ENCODE data around the gene PDE8A. TPM values are rescaled to one million over a fixed set of nuclear protein-coding genes. Genes with fewer than 3 reads are reported as not detected.

Gene PDE8A
- 8.5 TPM for total RNA-seq
- 23.0 TPM for polyA plus RNA-seq
- long read RNA-seq, donor 1: 0 reads
- long read RNA-seq, donor 2: 0 reads
- long read RNA-seq, donor 3, partial matches to known transcripts: 0 of 1 reads
- long read RNA-seq, donor 3, other reads (novel, unspliced or antisense): 0 of 1 reads
- long read RNA-seq, donor 4, partial matches to known transcripts: 0 of 1 reads
- long read RNA-seq, donor 4, other reads (novel, unspliced or antisense): 0 of 1 reads
- long read RNA-seq, donor 5, partial matches to known transcripts: 0 of 2 reads
- long read RNA-seq, donor 5, other reads (novel, unspliced or antisense): 0 of 2 reads
- long read RNA-seq, donor 6, partial matches to known transcripts: 0 of 1 reads
- long read RNA-seq, donor 6, other reads (novel, unspliced or antisense): 0 of 1 reads
- long read RNA-seq, donor 7, partial matches to known transcripts: 0 of 1 reads
- long read RNA-seq, donor 7, other reads (novel, unspliced or antisense): 0 of 1 reads
- long read RNA-seq, donor 8: 0 reads
- long read RNA-seq, donor 9, partial matches to known transcripts: 0 of 1 reads
- long read RNA-seq, donor 9, other reads (novel, unspliced or antisense): 0 of 1 reads
- long read RNA-seq, donor 10, partial matches to known transcripts: 0 of 1 reads
- long read RNA-seq, donor 10, other reads (novel, unspliced or antisense): 0 of 1 reads

GRCh38 chr15:84981711-84982300 is at the start of gene PDE8A:
Gene PDE8A (plus strand): TSS chr15:84981856. CDS start chr15:84982163, 307 bp downstream.
- peak in 3 of 9 donors; percentile 32 to 59 (median 49) for DNase-seq (ENCODE audit: low read depth in 6 of 9, low spot score in 9 of 9)
- WGBS: under 1% methylated on average over 95 of the region's 95 CpGs
- Histone ChIP-seq H3K27me3 (ENCODE audit: control insufficient read depth in 2 of 2, insufficient read depth in 1 of 2, low read length in 1 of 2) (peaks cover 25 to 43% of the 10 kb centered on the region in 2 donors), H3K9me3 (ENCODE audit: control insufficient read depth in 2 of 2, insufficient read depth in 1 of 2, low read length in 1 of 2) (peaks cover 0 to 3% of the 10 kb centered on the region in 2 donors), H3K4me3 (ENCODE audit: low read length in 2 of 2) (peak within 1 kb of the TSS; percentile 71 to 83), H3K36me3 (ENCODE audit: control insufficient read depth in 2 of 2, insufficient read depth in 2 of 2, low read length in 1 of 2) (no peaks in the 10 kb centered on the region), H3K27ac (ENCODE audit: low read depth in 1 of 2, low read length in 1 of 2) (peak within 1 kb of the TSS; percentile 94 to 95), H3K4me1 (ENCODE audit: control insufficient read depth in 2 of 2, insufficient read depth in 2 of 2, low read length in 2 of 2) (peaks cover 12 to 24% of the 10 kb centered on the region in 2 donors)

- Histone ChIP-seq H3K4me1 (ENCODE audit: control insufficient read depth in 2 of 2, insufficient read depth in 2 of 2, low read length in 2 of 2) (peaks cover 0 to 7% of the 10 kb centered on the region in 2 donors), H3K27ac (ENCODE audit: low read depth in 1 of 2, low read length in 1 of 2) (no peak overlapping the region), H3K36me3 (ENCODE audit: control insufficient read depth in 2 of 2, insufficient read depth in 2 of 2, low read length in 1 of 2) (peaks cover 0 to 4% of the 10 kb centered on the region in 2 donors), H3K9me3 (ENCODE audit: control insufficient read depth in 2 of 2, insufficient read depth in 1 of 2, low read length in 1 of 2) (no peaks in the 10 kb centered on the region), H3K4me3 (ENCODE audit: low read length in 2 of 2) (no peak overlapping the region), H3K27me3 (ENCODE audit: control insufficient read depth in 2 of 2, insufficient read depth in 1 of 2, low read length in 1 of 2) (no peaks in the 10 kb centered on the region)
- WGBS: 90% methylated on average over 21 of the region's 21 CpGs
- DNase-seq (ENCODE audit: low read depth in 6 of 9, low spot score in 9 of 9): no peak
Observed at GRCh38 chr15:84934942-84935729, 46.5 kb upstream of the PDE8A start.

GRCh38 chr15:84937144-84937543 is 44.5 kb upstream of the PDE8A start:
- peaks cover 0 to 2% of the 10 kb centered on the region in 2 donors for H3K27me3 ChIP-seq (ENCODE audit: control insufficient read depth in 2 of 2, insufficient read depth in 1 of 2, low read length in 1 of 2)
- H3K27ac ChIP-seq (ENCODE audit: low read depth in 1 of 2, low read length in 1 of 2): no peak overlapping the region
- peak; percentile 22 to 77 (median 40) for DNase-seq (ENCODE audit: low read depth in 6 of 9, low spot score in 9 of 9)
- 15% methylated on average over 5 of the region's 5 CpGs for WGBS
- peaks cover 0 to 4% of the 10 kb centered on the region in 2 donors for H3K36me3 ChIP-seq (ENCODE audit: control insufficient read depth in 2 of 2, insufficient read depth in 2 of 2, low read length in 1 of 2)
- no peak overlapping the region for H3K4me3 ChIP-seq (ENCODE audit: low read length in 2 of 2)
- H3K9me3 ChIP-seq (ENCODE audit: control insufficient read depth in 2 of 2, insufficient read depth in 1 of 2, low read length in 1 of 2): no peaks in the 10 kb centered on the region
- H3K4me1 ChIP-seq (ENCODE audit: control insufficient read depth in 2 of 2, insufficient read depth in 2 of 2, low read length in 2 of 2): peaks cover 0 to 7% of the 10 kb centered on the region in 2 donors

GRCh38 chr15:84938726-84939125 is 42.9 kb upstream of the PDE8A start:
- no peak overlapping the region for H3K27ac ChIP-seq (ENCODE audit: low read depth in 1 of 2, low read length in 1 of 2)
- 96% methylated on average over 1 of the region's 1 CpG for WGBS
- no peaks in the 10 kb centered on the region for H3K9me3 ChIP-seq (ENCODE audit: control insufficient read depth in 2 of 2, insufficient read depth in 1 of 2, low read length in 1 of 2)
- peaks cover 0 to 7% of the 10 kb centered on the region in 2 donors for H3K4me1 ChIP-seq (ENCODE audit: control insufficient read depth in 2 of 2, insufficient read depth in 2 of 2, low read length in 2 of 2)
- no peak for DNase-seq (ENCODE audit: low read depth in 6 of 9, low spot score in 9 of 9)
- H3K27me3 ChIP-seq (ENCODE audit: control insufficient read depth in 2 of 2, insufficient read depth in 1 of 2, low read length in 1 of 2): peaks cover 0 to 2% of the 10 kb centered on the region in 2 donors
- H3K36me3 ChIP-seq (ENCODE audit: control insufficient read depth in 2 of 2, insufficient read depth in 2 of 2, low read length in 1 of 2): peaks cover 0 to 4% of the 10 kb centered on the region in 2 donors
- H3K4me3 ChIP-seq (ENCODE audit: low read length in 2 of 2): no peak overlapping the region

GRCh38 chr15:84940399-84940798 is 41.3 kb upstream of the PDE8A start:
- H3K4me3 ChIP-seq (ENCODE audit: low read length in 2 of 2): no peak overlapping the region
- DNase-seq (ENCODE audit: low read depth in 6 of 9, low spot score in 9 of 9): no peak
- H3K36me3 ChIP-seq (ENCODE audit: control insufficient read depth in 2 of 2, insufficient read depth in 2 of 2, low read length in 1 of 2): peaks cover 0 to 1% of the 10 kb centered on the region in 2 donors
- peaks cover 0 to 2% of the 10 kb centered on the region in 2 donors for H3K27me3 ChIP-seq (ENCODE audit: control insufficient read depth in 2 of 2, insufficient read depth in 1 of 2, low read length in 1 of 2)
- no peak overlapping the region for H3K27ac ChIP-seq (ENCODE audit: low read depth in 1 of 2, low read length in 1 of 2)
- 80% methylated on average over 3 of the region's 3 CpGs for WGBS
- no peaks in the 10 kb centered on the region for H3K9me3 ChIP-seq (ENCODE audit: control insufficient read depth in 2 of 2, insufficient read depth in 1 of 2, low read length in 1 of 2)
- peaks cover 0 to 7% of the 10 kb centered on the region in 2 donors for H3K4me1 ChIP-seq (ENCODE audit: control insufficient read depth in 2 of 2, insufficient read depth in 2 of 2, low read length in 2 of 2)

GRCh38 chr15:84942456-84942855 is 39.2 kb upstream of the PDE8A start:
- Histone ChIP-seq H3K4me1 (ENCODE audit: control insufficient read depth in 2 of 2, insufficient read depth in 2 of 2, low read length in 2 of 2) (peaks cover 0 to under 1% of the 10 kb centered on the region in 2 donors), H3K9me3 (ENCODE audit: control insufficient read depth in 2 of 2, insufficient read depth in 1 of 2, low read length in 1 of 2) (no peaks in the 10 kb centered on the region)
- WGBS: 97% methylated on average over 2 of the region's 2 CpGs

GRCh38 chr15:84944311-84944710 is 37.3 kb upstream of the PDE8A start:
- 97% methylated on average over 10 of the region's 10 CpGs for WGBS
- Histone ChIP-seq H3K9me3 (ENCODE audit: control insufficient read depth in 2 of 2, insufficient read depth in 1 of 2, low read length in 1 of 2) (no peaks in the 10 kb centered on the region), H3K27ac (ENCODE audit: low read depth in 1 of 2, low read length in 1 of 2) (no peak overlapping the region), H3K36me3 (ENCODE audit: control insufficient read depth in 2 of 2, insufficient read depth in 2 of 2, low read length in 1 of 2) (no peaks in the 10 kb centered on the region), H3K27me3 (ENCODE audit: control insufficient read depth in 2 of 2, insufficient read depth in 1 of 2, low read length in 1 of 2) (peaks cover 0 to 2% of the 10 kb centered on the region in 2 donors), H3K4me1 (ENCODE audit: control insufficient read depth in 2 of 2, insufficient read depth in 2 of 2, low read length in 2 of 2) (no peaks in the 10 kb centered on the region), H3K4me3 (ENCODE audit: low read length in 2 of 2) (no peak overlapping the region)
- DNase-seq (ENCODE audit: low read depth in 6 of 9, low spot score in 9 of 9): no peak

More at GRCh38 chr15:84942456-84942855, 39.2 kb upstream of the PDE8A start:
- no peaks in the 10 kb centered on the region for H3K36me3 ChIP-seq (ENCODE audit: control insufficient read depth in 2 of 2, insufficient read depth in 2 of 2, low read length in 1 of 2)
- DNase-seq (ENCODE audit: low read depth in 6 of 9, low spot score in 9 of 9): no peak
- peaks cover 0 to 2% of the 10 kb centered on the region in 2 donors for H3K27me3 ChIP-seq (ENCODE audit: control insufficient read depth in 2 of 2, insufficient read depth in 1 of 2, low read length in 1 of 2)
- H3K27ac ChIP-seq (ENCODE audit: low read depth in 1 of 2, low read length in 1 of 2): no peak overlapping the region
- H3K4me3 ChIP-seq (ENCODE audit: low read length in 2 of 2): no peak overlapping the region

GRCh38 chr15:84944861-84945260 is 36.8 kb upstream of the PDE8A start:
- 95% methylated on average over 11 of the region's 11 CpGs for WGBS
- peaks cover 0 to 2% of the 10 kb centered on the region in 2 donors for H3K27me3 ChIP-seq (ENCODE audit: control insufficient read depth in 2 of 2, insufficient read depth in 1 of 2, low read length in 1 of 2)

More at GRCh38 chr15:84944861-84945260, 36.8 kb upstream of the PDE8A start:
- Histone ChIP-seq H3K4me3 (ENCODE audit: low read length in 2 of 2) (no peak overlapping the region), H3K9me3 (ENCODE audit: control insufficient read depth in 2 of 2, insufficient read depth in 1 of 2, low read length in 1 of 2) (no peaks in the 10 kb centered on the region), H3K4me1 (ENCODE audit: control insufficient read depth in 2 of 2, insufficient read depth in 2 of 2, low read length in 2 of 2) (no peaks in the 10 kb centered on the region), H3K27ac (ENCODE audit: low read depth in 1 of 2, low read length in 1 of 2) (no peak overlapping the region), H3K36me3 (ENCODE audit: control insufficient read depth in 2 of 2, insufficient read depth in 2 of 2, low read length in 1 of 2) (no peaks in the 10 kb centered on the region)
- no peak for DNase-seq (ENCODE audit: low read depth in 6 of 9, low spot score in 9 of 9)
